Stimulated activated effector memory CD8-positive, alpha-beta T cell treated with anti-CD3 and anti-CD28 coated beads, Interleukin-12 subunit alpha, Interleukin-12 subunit beta, amount 100 ng/mL, for 72 hours (primary cell): ENCODE data around the gene ZDHHC5.
"Not testable (repeated sequence)": the region's sequence is repeated elsewhere in the genome, so short reads cannot be mapped to it uniquely, and the experiment has no call there.

Source experiments
- ATAC-seq: fragments of 150-1000 bp; cut with Tn5 transposase; 2 replicates; pipeline ENCODE4 v1.10.0; 2021
- DNase-seq, 2 donors: peaks; one replicate each; pipeline ENCODE4 v3.0.0; 2021 to 2022; ENCODE audit warnings: low spot score in 2 of 2
- H3K27ac Mint-ChIP-seq: one replicate; pipeline ENCODE4 v1.8.0; 2022; ENCODE audit warnings: mild to moderate bottlenecking, mixed read lengths
- H3K36me3 Mint-ChIP-seq: one replicate; pipeline ENCODE4 v1.8.0; 2022; ENCODE audit warnings: mild to moderate bottlenecking, mixed read lengths
- H3K4me1 Mint-ChIP-seq: one replicate; pipeline ENCODE4 v1.8.0; 2022; ENCODE audit warnings: mixed read lengths
- H3K4me3 Mint-ChIP-seq: one replicate; pipeline ENCODE4 v1.8.0; 2022; ENCODE audit warnings: mild to moderate bottlenecking, mixed read lengths
- H3K9me3 Mint-ChIP-seq: one replicate; pipeline ENCODE4 v1.8.0; 2022; ENCODE audit warnings: mixed read lengths

Gene ZDHHC5

GRCh38 chr11:57650739-57651090, 17.2 kb upstream of the ZDHHC5 start:
- no peak overlapping the region for H3K4me3 Mint-ChIP-seq
- DNase-seq = no peak
- H3K36me3 Mint-ChIP-seq = no peaks in the 10 kb centered on the region
- peaks cover 46% of the 10 kb centered on the region for H3K4me1 Mint-ChIP-seq
- no peaks in the 10 kb centered on the region for H3K9me3 Mint-ChIP-seq
- H3K27ac Mint-ChIP-seq = no peak overlapping the region
- ATAC-seq = no peak

- ATAC-seq = no peak
- Mint-ChIP-seq H3K9me3 (no peaks in the 10 kb centered on the region), H3K36me3 (no peaks in the 10 kb centered on the region), H3K4me1 (peaks cover 41% of the 10 kb centered on the region), H3K27ac (no peak overlapping the region), H3K4me3 (no peak overlapping the region)
- no peak for DNase-seq
These were observed 16.5 kb upstream of the ZDHHC5 start for GRCh38 chr11:57651408-57651807.

- H3K9me3 Mint-ChIP-seq, H3K36me3 Mint-ChIP-seq, DNase-seq, H3K27ac Mint-ChIP-seq, ATAC-seq: not testable (repeated sequence)
- Mint-ChIP-seq H3K4me1 (peaks cover 40% of the 10 kb centered on the region), H3K4me3 (peak overlapping the region; percentile 30)
These were observed 15.7 kb upstream of the ZDHHC5 start for GRCh38 chr11:57652230-57652629.

- Mint-ChIP-seq H3K4me1 (peaks cover 43% of the 10 kb centered on the region), H3K9me3 (no peaks in the 10 kb centered on the region), H3K36me3 (peaks cover 6% of the 10 kb centered on the region), H3K4me3 (peak overlapping the region; percentile 30), H3K27ac (no peak overlapping the region)
- no peak for DNase-seq
- no peak for ATAC-seq
These were observed 15.3 kb upstream of the ZDHHC5 start for GRCh38 chr11:57652662-57653061.

- no peak for ATAC-seq
These were observed 14.8 kb upstream of the ZDHHC5 start for GRCh38 chr11:57653163-57653562.

GRCh38 chr11:57656885-57657193, 11.1 kb upstream of the ZDHHC5 start:
- peaks cover 19% of the 10 kb centered on the region for H3K4me1 Mint-ChIP-seq
- no peak for DNase-seq
- peaks cover 45% of the 10 kb centered on the region for H3K36me3 Mint-ChIP-seq
- peak overlapping the region; percentile 96 for H3K27ac Mint-ChIP-seq
- H3K4me3 Mint-ChIP-seq = peak overlapping the region; percentile 98
- H3K9me3 Mint-ChIP-seq = no peaks in the 10 kb centered on the region
- no peak for ATAC-seq

More at GRCh38 chr11:57653163-57653562, 14.8 kb upstream of the ZDHHC5 start:
- no peaks in the 10 kb centered on the region for H3K9me3 Mint-ChIP-seq
- peaks cover 11% of the 10 kb centered on the region for H3K36me3 Mint-ChIP-seq
- no peak overlapping the region for H3K27ac Mint-ChIP-seq
- no peak for DNase-seq
- H3K4me1 Mint-ChIP-seq = peaks cover 43% of the 10 kb centered on the region
- no peak overlapping the region for H3K4me3 Mint-ChIP-seq

GRCh38 chr11:57657194-57658022, 10.5 kb upstream of the ZDHHC5 start, which contains the start of gene CLP1:
TSS of gene CLP1 (plus strand) at chr11:57657762. CDS start at chr11:57659477, 1,715 bp downstream.
- peaks cover 19% of the 10 kb centered on the region for H3K4me1 Mint-ChIP-seq
- ATAC-seq = peak; percentile 99
- peak within 1 kb of the TSS; percentile 96 for H3K27ac Mint-ChIP-seq
- H3K36me3 Mint-ChIP-seq = peaks cover 50% of the 10 kb centered on the region
- peak within 1 kb of the TSS; percentile 98 for H3K4me3 Mint-ChIP-seq
- peak; percentile 94 to 99 for DNase-seq
- H3K9me3 Mint-ChIP-seq = no peaks in the 10 kb centered on the region

- Mint-ChIP-seq H3K4me3 (peak overlapping the region; percentile 98), H3K27ac (peak overlapping the region; percentile 96), H3K36me3 (peaks cover 56% of the 10 kb centered on the region), H3K4me1 (peaks cover 19% of the 10 kb centered on the region), H3K9me3 (no peaks in the 10 kb centered on the region)
- DNase-seq (no peak), ATAC-seq (no peak)
These were observed 9.9 kb upstream of the ZDHHC5 start for GRCh38 chr11:57658023-57658361.

- Mint-ChIP-seq H3K9me3 (no peaks in the 10 kb centered on the region), H3K36me3 (peaks cover 56% of the 10 kb centered on the region), H3K4me3 (no peak overlapping the region), H3K27ac (no peak overlapping the region), H3K4me1 (peaks cover 19% of the 10 kb centered on the region)
- no peak for DNase-seq
- no peak for ATAC-seq
These were observed 8.2 kb upstream of the ZDHHC5 start for GRCh38 chr11:57659669-57660068.

GRCh38 chr11:57662893-57663292, 5.0 kb upstream of the ZDHHC5 start:
- ATAC-seq (no peak), DNase-seq (no peak)
- Mint-ChIP-seq H3K4me3 (no peak overlapping the region), H3K36me3 (peaks cover 62% of the 10 kb centered on the region), H3K27ac (no peak overlapping the region), H3K9me3 (no peaks in the 10 kb centered on the region), H3K4me1 (peaks cover 16% of the 10 kb centered on the region)

GRCh38 chr11:57663975-57664374, 3.9 kb upstream of the ZDHHC5 start:
- H3K4me1 Mint-ChIP-seq = peaks cover 10% of the 10 kb centered on the region
- H3K9me3 Mint-ChIP-seq = no peaks in the 10 kb centered on the region
- peaks cover 66% of the 10 kb centered on the region for H3K36me3 Mint-ChIP-seq
- no peak overlapping the region for H3K4me3 Mint-ChIP-seq
- ATAC-seq (no peak), DNase-seq (no peak)
- no peak overlapping the region for H3K27ac Mint-ChIP-seq

- Mint-ChIP-seq H3K9me3 (no peaks in the 10 kb centered on the region), H3K4me3 (peak overlapping the region; percentile 94), H3K36me3 (peaks cover 52% of the 10 kb centered on the region), H3K27ac (peak overlapping the region; percentile 99), H3K4me1 (peaks cover 29% of the 10 kb centered on the region)
- DNase-seq (peak; percentile 76 to 93), ATAC-seq (peak; percentile 81)
These were observed 688 bp upstream of the ZDHHC5 start for GRCh38 chr11:57667117-57667735.

GRCh38 chr11:57668434-57668782, 494 bp downstream of the ZDHHC5 start:
- DNase-seq = no peak
- peak overlapping the region; percentile 94 for H3K4me3 Mint-ChIP-seq
- H3K36me3 Mint-ChIP-seq = peaks cover 56% of the 10 kb centered on the region
- H3K4me1 Mint-ChIP-seq = peaks cover 38% of the 10 kb centered on the region
- peak; percentile 6 for ATAC-seq
- no peaks in the 10 kb centered on the region for H3K9me3 Mint-ChIP-seq
- H3K27ac Mint-ChIP-seq = peak overlapping the region; percentile 99

- DNase-seq (no peak), ATAC-seq (no peak)
- Mint-ChIP-seq H3K36me3 (peaks cover 83% of the 10 kb centered on the region), H3K9me3 (no peaks in the 10 kb centered on the region), H3K4me3 (no peak overlapping the region), H3K27ac (peak overlapping the region; percentile 35), H3K4me1 (peaks cover 56% of the 10 kb centered on the region)
These were observed 6.3 kb downstream of the ZDHHC5 start for GRCh38 chr11:57674251-57674650.

GRCh38 chr11:57675176-57675941, 7.4 kb downstream of the ZDHHC5 start:
- peaks cover 83% of the 10 kb centered on the region for H3K36me3 Mint-ChIP-seq

More at GRCh38 chr11:57675176-57675941, 7.4 kb downstream of the ZDHHC5 start:
- Mint-ChIP-seq H3K9me3 (no peaks in the 10 kb centered on the region), H3K4me1 (peaks cover 57% of the 10 kb centered on the region), H3K4me3 (no peak overlapping the region), H3K27ac (peak overlapping the region; percentile 35)
- no peak for DNase-seq
- peak; percentile 55 for ATAC-seq
